K562 (cell line): ENCODE measurements around the gene FAM187B.

Experiments used
- CTCF ChIP-seq, 3 experiments: IDR thresholded peaks in 2 of 3; conservative IDR thresholded peaks in 1 of 3; 2 replicates each; pipeline ENCODE4 v1.5.1; 2011 to 2012; ENCODE audit warnings: low read length in 3 of 3, mild to moderate bottlenecking in 3 of 3, control low read depth in 2 of 3, improper control_type of control experiment in 1 of 3, inconsistent platforms in 1 of 3, low read depth in 1 of 3, mixed read lengths in 1 of 3, moderate library complexity in 1 of 3; ENCODE audit not compliant: insufficient read depth in 2 of 3
- DMBX1 ChIP-seq: fragments of 250-450 bp; sonication (Bioruptor Pico); IDR thresholded peaks from 2 replicates; pipeline ENCODE4 v1.8.0; 2022; ENCODE audit warnings: inconsistent platforms, mild to moderate bottlenecking, moderate library complexity, borderline replicate concordance
- FIP1L1 ChIP-seq: fragments of 200-400 bp; formaldehyde crosslinking; IDR thresholded peaks from 2 replicates; pipeline ENCODE4 v1.6.1; 2018; ENCODE audit warnings: mild to moderate bottlenecking, low read depth, low read length; ENCODE audit not compliant: poor library complexity, severe bottlenecking
- GABPA ChIP-seq: fragments of 200-800 bp; sonication (Bioruptor generic); conservative IDR thresholded peaks from 2 replicates; pipeline ENCODE4 v1.6.1; 2016; ENCODE audit warnings: low read depth, missing genetic modification characterization, missing compliant biosample characterization
- HMGN3 ChIP-seq: IDR thresholded peaks from 2 replicates; pipeline ENCODE4 v1.6.1; 2011; ENCODE audit warnings: borderline replicate concordance, low read depth, mild to moderate bottlenecking, mixed read lengths, low read length; ENCODE audit not compliant: insufficient read length; ENCODE audit errors: extremely low read depth
- NEUROD1 ChIP-seq: fragments of 150-350 bp; IDR thresholded peaks from 2 replicates; pipeline ENCODE4 v1.6.1; 2014; ENCODE audit warnings: borderline replicate concordance, low read length, low read depth; ENCODE audit not compliant: partially characterized antibody
- NFE2L1 ChIP-seq: fragments of 450-650 bp; IDR thresholded peaks from 2 replicates; pipeline ENCODE4 v1.6.1; 2016; ENCODE audit warnings: missing genetic modification characterization, low read depth, mild to moderate bottlenecking, missing compliant biosample characterization, moderate library complexity, borderline replicate concordance
- PBX2 ChIP-seq, 2 experiments: IDR thresholded peaks in 1 of 2; conservative IDR thresholded peaks in 1 of 2; 2 replicates each; pipeline ENCODE4 v1.6.1; 2016; ENCODE audit warnings: low read depth in 2 of 2, mild to moderate bottlenecking in 1 of 2, missing compliant biosample characterization in 1 of 2, missing genetic modification characterization in 1 of 2, moderate library complexity in 1 of 2
- RAD21 ChIP-seq, 2 experiments: fragments of 250-450 bp in 1 of 2; fragments of 450-650 bp in 1 of 2; sonication (Bioruptor Pico) in 1 of 2; formaldehyde crosslinking in 1 of 2; IDR thresholded peaks in 1 of 2; conservative IDR thresholded peaks in 1 of 2; 2 replicates each; pipeline versions ENCODE4 v1.4.0 to v1.8.0; 2020 to 2022; ENCODE audit warnings: mild to moderate bottlenecking in 2 of 2, moderate library complexity in 1 of 2
- RBM34 ChIP-seq: fragments of 200-400 bp; formaldehyde crosslinking; IDR thresholded peaks from 2 replicates; pipeline ENCODE4 v1.6.1; 2018; ENCODE audit warnings: low read length, borderline replicate concordance; ENCODE audit not compliant: insufficient read depth
- SRSF3 ChIP-seq: fragments of 200-400 bp; formaldehyde crosslinking; IDR thresholded peaks from 2 replicates; pipeline ENCODE4 v1.6.1; 2016; ENCODE audit warnings: mild to moderate bottlenecking, low read length, moderate library complexity; ENCODE audit not compliant: insufficient read depth
- TAF1 ChIP-seq: IDR thresholded peaks from 2 replicates; pipeline ENCODE4 v1.6.1; 2011; ENCODE audit warnings: mild to moderate bottlenecking, low read length, moderate library complexity; ENCODE audit not compliant: insufficient read depth, control insufficient read depth, severe bottlenecking; ENCODE audit errors: extremely low read depth
- ZNF609 ChIP-seq: sonication (generic); formaldehyde crosslinking; IDR thresholded peaks from 2 replicates; pipeline ENCODE4 v1.8.1; 2023; ENCODE audit warnings: missing genetic modification reagents, mild to moderate bottlenecking, borderline replicate concordance

GRCh38 chr19:35205733-35206323 is 22.7 kb downstream of the FAM187B start:
- TF ChIP-seq DMBX1 (CRISPR knock-in tag), result no peak
- TF ChIP-seq PBX2 (CRISPR knock-in tag; IDR thresholded peaks at IDR 0.05; ENCODE audit: low read depth), result no peak
- no peak for TF ChIP-seq PBX2 (tag; conservative IDR thresholded peaks at IDR 0.05; ENCODE audit: low read depth)
- TF ChIP-seq RAD21 (CRISPR knock-in tag; conservative IDR thresholded peaks at IDR 0.05 in 1 of 2, IDR thresholded peaks at IDR 0.05 in 1 of 2), result no peak
- no peak for TF ChIP-seq CTCF (IDR thresholded peaks at IDR 0.05 in 2 of 3, conservative IDR thresholded peaks at IDR 0.05 in 1 of 3; ENCODE audit: insufficient read depth in 2 of 3, low read depth in 1 of 3, low read length in 3 of 3)
- no peak for TF ChIP-seq ZNF609
- no peak for TF ChIP-seq TAF1
- TF ChIP-seq HMGN3, result no peak
- no peak for TF ChIP-seq RBM34
- TF ChIP-seq NFE2L1 (tag), result no peak
- TF ChIP-seq SRSF3, result no peak
- no peak for TF ChIP-seq FIP1L1
- no peak for TF ChIP-seq NEUROD1
- no peak for TF ChIP-seq GABPA
